GM21529 (cell line): ENCODE results near the gene RNU1-3.
"Not testable (repeated sequence)": the region's sequence is repeated elsewhere in the genome, so short reads cannot be mapped to it uniquely, and the experiment has no call there.

Experiments
- ATAC-seq: cut with Tn5 transposase; IDR thresholded peaks from one replicate; pipeline ENCODE4 v1.9.1; 2021; ENCODE audit not compliant: unreplicated experiment

RNU1-3 gene

GRCh38 chr1:16623337-16623736 lies 43.4 kb downstream of the RNU1-3 start:
- not testable (repeated sequence) for ATAC-seq

GRCh38 chr1:16621681-16622315 lies 45.0 kb downstream of the RNU1-3 start:
- ATAC-seq: not testable (repeated sequence)

- no peak for ATAC-seq
These were observed 45.5 kb downstream of the RNU1-3 start for GRCh38 chr1:16621300-16621658.

- ATAC-seq: not testable (repeated sequence)
These were observed 46.8 kb downstream of the RNU1-3 start for GRCh38 chr1:16619803-16620501.

- ATAC-seq: no peak
These were observed 48.0 kb downstream of the RNU1-3 start for GRCh38 chr1:16618719-16619118.

- ATAC-seq: no peak
These were observed 48.8 kb downstream of the RNU1-3 start for GRCh38 chr1:16617778-16618580.

GRCh38 chr1:16617114-16617631 lies 49.6 kb downstream of the RNU1-3 start:
- ATAC-seq: no peak
